HG02852 (cell line): ENCODE measurements around the gene TMEM200B.
"Not testable (repeated sequence)": the region's sequence is repeated elsewhere in the genome, so short reads cannot be mapped to it uniquely, and the experiment has no call there.

Source experiments
- ATAC-seq: cut with Tn5 transposase; IDR thresholded peaks from one replicate; pipeline ENCODE4 v1.9.1; 2021; ENCODE audit warnings: mild to moderate bottlenecking, moderate library complexity; ENCODE audit not compliant: unreplicated experiment

Gene TMEM200B

GRCh38 chr1:29112705-29113412 is 10.8 kb downstream of the TMEM200B start:
- ATAC-seq: no peak

- not testable (repeated sequence) for ATAC-seq
Measured at GRCh38 chr1:29108041-29108440, 15.7 kb downstream of the TMEM200B start.

GRCh38 chr1:29105822-29106221 is 17.9 kb downstream of the TMEM200B start:
- no peak for ATAC-seq

- no peak for ATAC-seq
Measured at GRCh38 chr1:29100487-29100886, 23.2 kb downstream of the TMEM200B start.

GRCh38 chr1:29099286-29099685 is 24.4 kb downstream of the TMEM200B start:
- no peak for ATAC-seq

GRCh38 chr1:29096231-29096886 is 27.3 kb downstream of the TMEM200B start:
- no peak for ATAC-seq

- ATAC-seq: no peak
Measured at GRCh38 chr1:29094954-29095353, 28.7 kb downstream of the TMEM200B start.

- ATAC-seq: no peak
Measured at GRCh38 chr1:29094433-29094832, 29.3 kb downstream of the TMEM200B start.

GRCh38 chr1:29092704-29093103 is 31.0 kb downstream of the TMEM200B start:
- ATAC-seq: not testable (repeated sequence)

- ATAC-seq: no peak
Measured at GRCh38 chr1:29090937-29091618, 32.6 kb downstream of the TMEM200B start.

GRCh38 chr1:29084196-29084521 is 39.5 kb downstream of the TMEM200B start:
- ATAC-seq: no peak

- no peak for ATAC-seq
Measured at GRCh38 chr1:29083317-29084195, 40.1 kb downstream of the TMEM200B start.

GRCh38 chr1:29082519-29082918 is 41.2 kb downstream of the TMEM200B start:
- ATAC-seq: no peak

- ATAC-seq: no peak
Measured at GRCh38 chr1:29081201-29081600, 42.5 kb downstream of the TMEM200B start.

- ATAC-seq: not testable (repeated sequence)
Measured at GRCh38 chr1:29079916-29080629, 43.6 kb downstream of the TMEM200B start.

- ATAC-seq: no peak
Measured at GRCh38 chr1:29077155-29077554, 46.5 kb downstream of the TMEM200B start.
